GM12878 (cell line): ENCODE results near the gene NQO1. TPM values are rescaled to one million over a fixed set of nuclear protein-coding genes. Genes with fewer than 3 reads are reported as not detected.

Source experiments
- EZH2 ChIP-seq: IDR thresholded peaks from 2 replicates; pipeline ENCODE4 v1.6.1; 2012; ENCODE audit warnings: low read depth, mild to moderate bottlenecking, control low read depth, inconsistent platforms, low read length, borderline replicate concordance; ENCODE audit not compliant: control insufficient read depth
- ZNF207 ChIP-seq: fragments of 450-650 bp; IDR thresholded peaks from 2 replicates; pipeline ENCODE4 v1.6.1; 2014; ENCODE audit warnings: antibody characterized with exemption, mild to moderate bottlenecking, borderline replicate concordance
- polyA plus RNA-seq, 11 experiments: library from polyadenylated mRNA; depleted of rRNA in 4 of 11; unstranded in 6 of 11; stranded (reverse) in 5 of 11; fragments of >200 nt; fragmentation: Nextera tagmentation in 4 of 11; fragmentation: Illumina TruSeq in 1 of 11; extraction: Ambion mirVana in 4 of 11; extraction: Trizol in 1 of 11; gene quantifications; 1 replicate in 1 of 11; 2 replicates in 10 of 11; pipeline versions ENCODE4 v1.2.1 to v1.2.3, GENCODE V29; 2011 to 2016; ENCODE audit warnings: inconsistent platforms in 2 of 11, missing spikeins in 2 of 11, low read depth in 1 of 11
- total RNA-seq, 4 experiments: library from RNA; depleted of rRNA in 3 of 4; stranded (reverse); fragments of >200 nt in 3 of 4; fragmentation: Illumina TruSeq in 1 of 4; extraction: Trizol in 1 of 4; gene quantifications; 2 replicates each; pipeline versions ENCODE4 v1.2.1 to v1.2.3, GENCODE V29; 2013 to 2021

Gene NQO1
- total and polyA plus RNA-seq, 10 of the 15 experiments (the other 5 are each of a cell fraction or from before 2014, with no cell fraction given), result 24.6 to 84.9 (median 34.6) TPM

GRCh38 chr16:69660166-69660565 lies 66.2 kb downstream of the NQO1 start (continued):
- no peak for TF ChIP-seq ZNF207
- TF ChIP-seq EZH2, result no peak

Other genes starting within 250 kb of the NQO1 start
- 12.9 and 14.2 TPM in 2 replicates for gene NFAT5, start 160.6 kb downstream of the NQO1 start, total RNA-seq (2014; rRNA removed)
- gene NFAT5, start 160.6 kb downstream of the NQO1 start, total RNA-seq (2014; rRNA removed; fragmentation: Illumina TruSeq; extraction: Trizol), result 17.9 and 19.3 TPM in 2 replicates
- 17.8 and 21.4 TPM in 2 replicates for gene NFAT5, start 160.6 kb downstream of the NQO1 start, total RNA-seq (2021)
- 31.5 and 35.4 TPM in 2 replicates for gene NFAT5, start 160.6 kb downstream of the NQO1 start, polyA plus RNA-seq (2011; rRNA removed)
- gene NFAT5, start 160.6 kb downstream of the NQO1 start, polyA plus RNA-seq (2014; fragmentation: Illumina TruSeq; extraction: Trizol), result 22.3 and 28.2 TPM in 2 replicates
- 1 to 10 TPM in 1 of 2 experiments, under 1 TPM in 1; 0.58 to 1.9 TPM for gene NFAT5, start 160.6 kb downstream of the NQO1 start, polyA plus RNA-seq (2014; fragmentation: Nextera tagmentation; extraction: Ambion mirVana)
- 9.6 and 11.3 TPM in 2 replicates for gene NFAT5, start 160.6 kb downstream of the NQO1 start, polyA plus RNA-seq (2014; rRNA removed)
- gene NFAT5, start 160.6 kb downstream of the NQO1 start, polyA plus RNA-seq (2016; fragmentation: Nextera tagmentation; extraction: Ambion mirVana), result 1 to 10 TPM; 5.2 to 5.5 TPM
- gene NOB1, start 28.4 kb upstream of the NQO1 start, total RNA-seq (2014; rRNA removed), result 55.6 and 64.0 TPM in 2 replicates
- gene NOB1, start 28.4 kb upstream of the NQO1 start, total RNA-seq (2014; rRNA removed; fragmentation: Illumina TruSeq; extraction: Trizol), result 67.0 and 68.6 TPM in 2 replicates
- 93.1 and 97.9 TPM in 2 replicates for gene NOB1, start 28.4 kb upstream of the NQO1 start, total RNA-seq (2021)
- 86.4 and 112 TPM in 2 replicates for gene NOB1, start 28.4 kb upstream of the NQO1 start, polyA plus RNA-seq (2011; rRNA removed)
- 51.1 and 87.9 TPM in 2 replicates for gene NOB1, start 28.4 kb upstream of the NQO1 start, polyA plus RNA-seq (2014; fragmentation: Illumina TruSeq; extraction: Trizol)
- 10 to 100 TPM; 31.1 to 44.0 TPM for gene NOB1, start 28.4 kb upstream of the NQO1 start, polyA plus RNA-seq (2014; fragmentation: Nextera tagmentation; extraction: Ambion mirVana)
- gene NOB1, start 28.4 kb upstream of the NQO1 start, polyA plus RNA-seq (2014; rRNA removed), result 117 and 121 TPM in 2 replicates
- gene NOB1, start 28.4 kb upstream of the NQO1 start, polyA plus RNA-seq (2016; fragmentation: Nextera tagmentation; extraction: Ambion mirVana), result 10 to 100 TPM; 76.9 to 79.1 TPM
- gene WWP2, start 35.8 kb upstream of the NQO1 start, total RNA-seq (2014; rRNA removed), result 22.5 and 27.3 TPM in 2 replicates
- gene WWP2, start 35.8 kb upstream of the NQO1 start, total RNA-seq (2014; rRNA removed; fragmentation: Illumina TruSeq; extraction: Trizol), result 16.9 and 20.3 TPM in 2 replicates
- 40.4 and 47.0 TPM in 2 replicates for gene WWP2, start 35.8 kb upstream of the NQO1 start, total RNA-seq (2021)
- gene WWP2, start 35.8 kb upstream of the NQO1 start, polyA plus RNA-seq (2011; rRNA removed), result 5.0 and 8.6 TPM in 2 replicates
- 27.4 and 33.7 TPM in 2 replicates for gene WWP2, start 35.8 kb upstream of the NQO1 start, polyA plus RNA-seq (2014; fragmentation: Illumina TruSeq; extraction: Trizol)
- gene WWP2, start 35.8 kb upstream of the NQO1 start, polyA plus RNA-seq (2014; fragmentation: Nextera tagmentation; extraction: Ambion mirVana), result 1 to 10 TPM; 2.8 to 2.9 TPM
- 18.5 and 21.6 TPM in 2 replicates for gene WWP2, start 35.8 kb upstream of the NQO1 start, polyA plus RNA-seq (2014; rRNA removed)
- 10 to 100 TPM; 29.8 to 31.4 TPM for gene WWP2, start 35.8 kb upstream of the NQO1 start, polyA plus RNA-seq (2016; fragmentation: Nextera tagmentation; extraction: Ambion mirVana)
- 0.05 and 0.11 TPM in 2 replicates for gene CLEC18A, start 224.8 kb upstream of the NQO1 start, total RNA-seq (2014; rRNA removed)
- gene CLEC18A, start 224.8 kb upstream of the NQO1 start, total RNA-seq (2014; rRNA removed; fragmentation: Illumina TruSeq; extraction: Trizol), result 0.09 and 0.18 TPM in 2 replicates
- 0.21 and 0.26 TPM in 2 replicates for gene CLEC18A, start 224.8 kb upstream of the NQO1 start, total RNA-seq (2021)
- gene CLEC18A, start 224.8 kb upstream of the NQO1 start, polyA plus RNA-seq (2011; rRNA removed), result 0.03 TPM in 1 of 2 replicates, not detected in the other
- gene CLEC18A, start 224.8 kb upstream of the NQO1 start, polyA plus RNA-seq (2014; fragmentation: Illumina TruSeq; extraction: Trizol), result 0.03 TPM in 1 of 2 replicates, not detected in the other
- gene CLEC18A, start 224.8 kb upstream of the NQO1 start, polyA plus RNA-seq (2014; fragmentation: Nextera tagmentation; extraction: Ambion mirVana), result not detected
- gene CLEC18A, start 224.8 kb upstream of the NQO1 start, polyA plus RNA-seq (2014; rRNA removed), result 0.19 TPM in 1 of 2 replicates, not detected in the other
- gene CLEC18A, start 224.8 kb upstream of the NQO1 start, polyA plus RNA-seq (2016; fragmentation: Nextera tagmentation; extraction: Ambion mirVana), result under 1 TPM in 1 of 2 experiments, not detected in 1; 0.09 TPM